HG02798 (cell line): ENCODE measurements around the gene PRR12.

Experiments used
- ATAC-seq: cut with Tn5 transposase; IDR thresholded peaks from one replicate; pipeline ENCODE4 v1.9.1; 2021; ENCODE audit warnings: mild to moderate bottlenecking; ENCODE audit not compliant: unreplicated experiment, poor library complexity

PRR12 gene

DNA sequence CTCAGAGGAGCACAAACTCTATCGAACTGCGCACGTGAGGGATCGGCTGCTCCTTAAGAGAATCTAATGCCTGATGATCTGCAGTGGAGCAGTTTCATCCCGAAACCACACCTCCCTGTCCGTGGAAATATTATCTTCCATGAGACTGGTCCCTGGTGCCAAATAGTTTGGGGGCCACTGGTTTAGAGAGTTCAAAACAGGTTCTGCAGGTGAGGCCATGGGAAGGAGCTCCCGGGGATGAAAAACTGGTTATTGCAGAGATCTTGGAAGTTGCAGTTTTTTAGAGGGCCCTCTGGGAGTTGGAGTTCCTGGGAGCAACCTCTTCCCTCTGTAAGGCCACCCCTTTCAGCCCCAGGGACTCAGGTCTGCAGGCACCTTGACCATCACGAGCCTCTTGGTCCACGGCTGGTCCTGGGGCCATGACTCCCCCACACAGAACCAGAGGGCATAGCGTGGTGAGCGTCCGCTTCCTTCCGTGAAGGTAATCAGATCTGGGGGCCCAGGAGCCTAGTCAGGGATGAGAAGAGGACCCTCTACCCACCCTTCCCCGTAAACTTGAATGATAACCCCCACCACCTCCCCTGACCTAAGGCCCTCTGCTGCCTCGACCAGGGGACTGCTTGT is 69.5 kb downstream of the PRR12 start:
- ATAC-seq, result no peak

- no peak for ATAC-seq
Observed at GRCh38 chr19:49662011-49662410, 71.0 kb downstream of the PRR12 start.

DNA sequence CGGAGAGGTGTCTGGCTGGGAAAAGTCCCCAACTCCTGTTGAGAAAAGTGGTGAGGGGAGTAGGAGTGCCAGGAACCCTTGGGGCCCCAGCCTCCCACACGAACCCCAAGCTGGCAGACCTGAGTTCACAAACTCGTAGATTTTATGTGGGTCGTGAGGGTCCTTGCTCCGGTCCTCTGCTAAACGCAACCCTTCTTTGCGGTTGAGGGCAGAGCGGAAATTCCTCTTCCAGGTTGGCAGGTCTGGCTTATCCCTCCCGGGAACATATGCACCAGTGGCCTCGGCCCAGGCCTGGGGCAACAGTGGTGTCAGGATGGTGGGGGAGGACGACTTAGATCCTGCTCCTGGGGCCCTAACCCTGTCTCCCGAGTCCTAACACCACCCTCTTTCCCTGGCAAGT is 72.2 kb downstream of the PRR12 start:
- ATAC-seq, result no peak

GRCh38 chr19:49664171-49665035 is 73.4 kb downstream of the PRR12 start:
- ATAC-seq, result peak; percentile 48

DNA sequence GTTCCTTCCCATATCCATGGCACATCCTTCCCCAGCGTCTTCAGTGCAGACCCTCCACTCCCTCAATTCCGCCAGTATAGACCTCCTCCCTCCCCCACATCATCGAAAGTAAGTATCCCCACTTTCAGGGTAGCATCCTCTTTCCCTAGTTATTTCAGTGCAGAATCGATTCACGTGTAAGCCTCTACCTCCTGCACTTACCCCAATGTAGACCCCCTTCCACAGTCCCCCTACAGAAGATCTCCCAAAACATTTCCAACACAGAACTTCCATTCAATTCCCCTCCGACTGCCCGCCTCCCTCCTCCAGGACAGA is 74.0 kb downstream of the PRR12 start:
- no peak for ATAC-seq

- ATAC-seq, result peak; percentile 90
Observed at GRCh38 chr19:49665351-49666119, 74.6 kb downstream of the PRR12 start, which contains the start of the genes BCL2L12 and IRF3. TSS of gene BCL2L12 (plus strand) at chr19:49665933. CDS start at chr19:49666693, 760 bp downstream. TSS of gene IRF3 (minus strand) at chr19:49665857. CDS start at chr19:49664838, 1,019 bp downstream.

- ATAC-seq, result no peak
Observed at GRCh38 chr19:49666120-49666444, 75.1 kb downstream of the PRR12 start.

- ATAC-seq, result no peak
Observed at GRCh38 chr19:49667473-49667872, 76.5 kb downstream of the PRR12 start.

- ATAC-seq, result no peak
Observed at GRCh38 chr19:49669516-49669915, 78.5 kb downstream of the PRR12 start.

- no peak for ATAC-seq
Observed at GRCh38 chr19:49672131-49672919, 81.3 kb downstream of the PRR12 start.
